ENCODE measurements around the gene PERM1. TPM values are rescaled to one million over a fixed set of nuclear protein-coding genes. Genes with fewer than 3 reads are reported as not detected.

Gene PERM1
- total and polyA plus RNA-seq, 9 of the 15 experiments (the other 6 are each of a cell fraction or from before 2014, with no cell fraction given) = not detected

- no peak for FAIRE-seq
These were observed 11.5 kb downstream of the PERM1 start for GRCh38 chr1:970242-970972.

GRCh38 chr1:969260-969855, 12.5 kb downstream of the PERM1 start:
- ChIA-PET CTCF (ENCODE audit: low intra/inter-chr PET ratio) (no interaction called here), POLR2A (interaction anchor here (1.1 kb wide), 1 partner anchor 28 kb away, joined by 4 read pairs; no protein-coding TSS in a partner anchor)
- no peak overlapping the region for H2AFZ ChIP-seq (ENCODE audit: low read depth, low read length)
- peaks cover 14 to 74% of the 10 kb centered on the region in 2 experiments; a peak in 4 of 5 replicates for H3K4me1 ChIP-seq (replicated peaks in 1 of 2; ENCODE audit: control insufficient read depth in 2 of 2, insufficient read depth in 2 of 2, low read length in 2 of 2)
- H4K20me1 ChIP-seq (replicated peaks; ENCODE audit: control insufficient read depth, insufficient read depth, low read length) = no peaks in the 10 kb centered on the region
- DNase-seq (ENCODE audit: extremely low read depth in 1 of 4, low spot score in 3 of 4) (no peak), FAIRE-seq (no peak), ATAC-seq (no peak)
- H3K4me3 ChIP-seq = no peak overlapping the region
- H3K9me3 ChIP-seq (replicated peaks; ENCODE audit: control insufficient read depth, insufficient read depth, low read depth, low read length) = peaks cover 6% of the 10 kb centered on the region
- WGBS (ENCODE audit: insufficient coverage, low coverage, missing lambda C conversion rate) = 30% methylated on average over 15 of the region's 15 CpGs
- no peaks in the 10 kb centered on the region for H3K9me1 ChIP-seq (ENCODE audit: control insufficient read depth, insufficient read depth, low read length)
- no peak overlapping the region for H3K9ac ChIP-seq (ENCODE audit: insufficient read depth in 1 of 2, low read depth in 2 of 2, low read length in 2 of 2)
- H3K27ac ChIP-seq (ENCODE audit: extremely low read depth, low read depth, low read length) = no peak overlapping the region; the same call in 2 of the 3 replicates
- H3K36me3 ChIP-seq (ENCODE audit: control insufficient read depth, insufficient read depth, low read length) = peaks cover 12% of the 10 kb centered on the region; the same call in 1 of the 3 replicates
- H3K4me2 ChIP-seq (ENCODE audit: insufficient read depth, low read length) = no peak overlapping the region; the same call in 1 of the 2 replicates
- intact Hi-C loops (cut with micrococcal nuclease) = no loop called here
- H3K27me3 ChIP-seq (ENCODE audit: control insufficient read depth in 2 of 2, insufficient read depth in 2 of 2, low read length in 2 of 2) = peaks cover 0 to 23% of the 10 kb centered on the region in 2 experiments; a peak in 2 of 5 replicates
- in situ Hi-C loops (cut with MboI) = no loop called here
- H3K79me2 ChIP-seq (ENCODE audit: control insufficient read depth, insufficient read depth, low read length) = no peaks in the 10 kb centered on the region
- BruUV-seq (replicated peaks) = no TSS peak
- TF ChIP-seq ZNF408 (CRISPR knock-in tag; IDR thresholded peaks at IDR 0.05; ENCODE audit: low read depth) = no peak
- peak; percentile 87; the same call in 1 of the 2 replicates for TF ChIP-seq ZBTB43 (CRISPR knock-in tag; IDR thresholded peaks at IDR 0.05)
- no peak for TF ChIP-seq ZC3H4 (CRISPR knock-in tag; IDR thresholded peaks at IDR 0.05; ENCODE audit: borderline replicate concordance)
- no peak for TF ChIP-seq HDAC8 (tag; IDR thresholded peaks at IDR 0.05)
- no peak for TF ChIP-seq ILK (tag; IDR thresholded peaks at IDR 0.05; ENCODE audit: borderline replicate concordance, low read depth)
- TF ChIP-seq ZBTB8A (IDR thresholded peaks at IDR 0.05; ENCODE audit: partially characterized antibody) = no peak
- TF ChIP-seq TRIM24 (IDR thresholded peaks at IDR 0.05) = no peak
- no peak for TF ChIP-seq SMARCA4 (IDR thresholded peaks at IDR 0.05)
- no peak for TF ChIP-seq KDM4B (IDR thresholded peaks at IDR 0.05; ENCODE audit: borderline replicate concordance in 2 of 2, low read depth in 1 of 2)
- no peak for TF ChIP-seq POLR2B (IDR thresholded peaks at IDR 0.05; ENCODE audit: low read depth, partially characterized antibody)
- no peak for TF ChIP-seq SIN3B (IDR thresholded peaks at IDR 0.05; ENCODE audit: low read depth)
- TF ChIP-seq PHF20 (IDR thresholded peaks at IDR 0.05; ENCODE audit: partially characterized antibody) = peak; percentile 66

More at GRCh38 chr1:970242-970972, 11.5 kb downstream of the PERM1 start:
- TF ChIP-seq SIX5 (IDR thresholded peaks at IDR 0.05; ENCODE audit: borderline replicate concordance in 1 of 2, insufficient read depth in 1 of 2, low read depth in 1 of 2, low read length in 2 of 2) (no peak), RBM14 (IDR thresholded peaks at IDR 0.05; ENCODE audit: borderline replicate concordance, insufficient read depth, low read depth, low read length) (0 out of 2 replicates have a peak, but pooled peaks have one; percentile 39)
- no peaks in the 10 kb centered on the region for H3K79me2 ChIP-seq (ENCODE audit: control insufficient read depth, insufficient read depth, low read length)
- no peak for ATAC-seq
- H4K20me1 ChIP-seq (replicated peaks; ENCODE audit: control insufficient read depth, insufficient read depth, low read length) = no peaks in the 10 kb centered on the region
- H3K4me3 ChIP-seq = no peak overlapping the region
- peaks cover 5% of the 10 kb centered on the region; the same call in 1 of the 3 replicates for H3K36me3 ChIP-seq (ENCODE audit: control insufficient read depth, insufficient read depth, low read length)
- ChIA-PET CTCF (ENCODE audit: low intra/inter-chr PET ratio) (no interaction called here), POLR2A (interaction anchor here (0.5 to 0.6 kb wide), 2 partner anchors 81 to 421 kb away, joined by 3 read pairs; no protein-coding TSS in a partner anchor)
- no peak overlapping the region for H3K9ac ChIP-seq (ENCODE audit: insufficient read depth in 1 of 2, low read depth in 2 of 2, low read length in 2 of 2)
- no peak overlapping the region for H3K4me2 ChIP-seq (ENCODE audit: insufficient read depth, low read length)
- in situ Hi-C loops (cut with MboI) = no loop called here
- no peak for DNase-seq (ENCODE audit: extremely low read depth in 1 of 4, low spot score in 3 of 4)
- H3K27me3 ChIP-seq (ENCODE audit: control insufficient read depth in 2 of 2, insufficient read depth in 2 of 2, low read length in 2 of 2) = peaks cover 0 to 28% of the 10 kb centered on the region in 2 experiments; a peak in 2 of 5 replicates
- no peaks in the 10 kb centered on the region for H3K9me1 ChIP-seq (ENCODE audit: control insufficient read depth, insufficient read depth, low read length)
- WGBS (ENCODE audit: insufficient coverage, low coverage, missing lambda C conversion rate) = 42% methylated on average over 29 of the region's 33 CpGs
- BruUV-seq (replicated peaks) = no TSS peak
- peaks cover 14 to 76% of the 10 kb centered on the region in 2 experiments; a peak in 4 of 5 replicates for H3K4me1 ChIP-seq (replicated peaks in 1 of 2; ENCODE audit: control insufficient read depth in 2 of 2, insufficient read depth in 2 of 2, low read length in 2 of 2)
- no peak overlapping the region for H3K27ac ChIP-seq (ENCODE audit: extremely low read depth, low read depth, low read length)
- H2AFZ ChIP-seq (ENCODE audit: low read depth, low read length) = no peak overlapping the region
- intact Hi-C loops (cut with micrococcal nuclease) = no loop called here
- peaks cover 6% of the 10 kb centered on the region for H3K9me3 ChIP-seq (replicated peaks; ENCODE audit: control insufficient read depth, insufficient read depth, low read depth, low read length)

Data from K562 (cell line).